B cell (primary cell): ENCODE data around the gene ZNF296.

Experiments used
- EZH2 ChIP-seq: IDR thresholded peaks from 2 replicates; pipeline ENCODE4 v1.6.1; 2012; ENCODE audit warnings: borderline replicate concordance, low read depth, mild to moderate bottlenecking, moderate library complexity, low read length; ENCODE audit not compliant: insufficient read depth, poor library complexity, severe bottlenecking
- TF ChIP-seq, protein P1 (sequence below): fragments of 200-600 bp; IDR thresholded peaks from one replicate; pipeline ENCODE4 v1.8.0; 2022; ENCODE audit warnings: antibody characterized with exemption, mild to moderate bottlenecking

DNA sequence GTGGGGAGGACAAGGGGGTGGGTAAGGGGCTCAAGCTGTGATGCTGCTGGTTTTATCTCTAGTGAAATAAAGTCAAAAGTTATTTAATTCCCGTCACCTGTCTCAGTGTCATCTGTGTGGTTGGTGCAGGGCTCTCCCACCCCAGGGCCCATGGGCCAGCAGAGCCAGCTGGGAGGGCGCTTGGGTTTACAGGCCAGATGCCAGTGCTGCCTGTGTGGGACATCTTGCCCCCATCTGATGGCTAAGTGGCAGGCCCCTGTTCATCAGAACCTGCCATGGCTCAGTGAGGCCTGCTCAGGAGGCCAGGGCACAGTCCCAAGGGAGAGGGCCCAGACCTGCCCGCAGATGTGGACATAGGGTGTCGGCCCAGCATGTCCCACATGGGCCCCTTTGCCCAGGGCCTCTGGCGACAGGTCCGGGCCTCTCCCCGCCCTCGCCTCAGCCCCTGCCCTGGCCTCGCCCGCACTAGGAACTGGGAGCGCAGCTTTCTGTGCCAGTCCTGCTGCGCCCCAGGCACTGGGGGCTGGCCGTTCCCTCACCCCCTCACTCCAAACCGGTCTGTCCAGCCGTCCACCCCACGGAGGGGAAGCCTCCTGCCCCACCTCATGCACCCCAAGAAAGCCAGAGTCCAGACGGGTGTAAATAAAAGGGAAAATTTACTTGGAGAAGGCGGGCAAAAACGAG is 5.3 kb downstream of the ZNF296 start:
- TF ChIP-seq, protein P1, sequence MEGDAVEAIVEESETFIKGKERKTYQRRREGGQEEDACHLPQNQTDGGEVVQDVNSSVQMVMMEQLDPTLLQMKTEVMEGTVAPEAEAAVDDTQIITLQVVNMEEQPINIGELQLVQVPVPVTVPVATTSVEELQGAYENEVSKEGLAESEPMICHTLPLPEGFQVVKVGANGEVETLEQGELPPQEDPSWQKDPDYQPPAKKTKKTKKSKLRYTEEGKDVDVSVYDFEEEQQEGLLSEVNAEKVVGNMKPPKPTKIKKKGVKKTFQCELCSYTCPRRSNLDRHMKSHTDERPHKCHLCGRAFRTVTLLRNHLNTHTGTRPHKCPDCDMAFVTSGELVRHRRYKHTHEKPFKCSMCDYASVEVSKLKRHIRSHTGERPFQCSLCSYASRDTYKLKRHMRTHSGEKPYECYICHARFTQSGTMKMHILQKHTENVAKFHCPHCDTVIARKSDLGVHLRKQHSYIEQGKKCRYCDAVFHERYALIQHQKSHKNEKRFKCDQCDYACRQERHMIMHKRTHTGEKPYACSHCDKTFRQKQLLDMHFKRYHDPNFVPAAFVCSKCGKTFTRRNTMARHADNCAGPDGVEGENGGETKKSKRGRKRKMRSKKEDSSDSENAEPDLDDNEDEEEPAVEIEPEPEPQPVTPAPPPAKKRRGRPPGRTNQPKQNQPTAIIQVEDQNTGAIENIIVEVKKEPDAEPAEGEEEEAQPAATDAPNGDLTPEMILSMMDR = no peak
- TF ChIP-seq EZH2 = no peak
